Smooth muscle cell (in vitro differentiated cells): ENCODE measurements around the gene RAB10. TPM values are rescaled to one million over a fixed set of nuclear protein-coding genes. Genes with fewer than 3 reads are reported as not detected.

Source experiments
- DNase-seq: peaks from one replicate; lab custom pipeline; 2025; ENCODE audit not compliant: unreplicated experiment; lab: John Stamatoyannopoulos, UW
- H2AFZ ChIP-seq: fragments of 200-600 bp; sonication (generic); 2 replicates; pipeline ENCODE4 v1.6.0; 2016; ENCODE audit warnings: antibody characterized with exemption, low read depth, mild to moderate bottlenecking
- H3F3A ChIP-seq: fragments of 200-600 bp; sonication (generic); 2 replicates; pipeline ENCODE4 v1.6.0; 2017; ENCODE audit warnings: antibody characterized with exemption, low read depth
- H3K27ac ChIP-seq: fragments of 200-600 bp; sonication (generic); 2 replicates; pipeline ENCODE4 v1.5.1; 2016; ENCODE audit warnings: low read depth, mild to moderate bottlenecking
- H3K27me3 ChIP-seq: fragments of 200-600 bp; sonication (generic); 2 replicates; pipeline ENCODE4 v1.6.1; 2016; ENCODE audit warnings: low read depth, mild to moderate bottlenecking
- H3K36me3 ChIP-seq: fragments of 200-600 bp; sonication (generic); 2 replicates; pipeline ENCODE4 v1.5.1; 2016; ENCODE audit warnings: low read depth
- H3K4me1 ChIP-seq: fragments of 200-600 bp; sonication (generic); 2 replicates; pipeline ENCODE4 v1.5.1; 2016; ENCODE audit warnings: low read depth
- H3K4me2 ChIP-seq: fragments of 200-600 bp; sonication (generic); 2 replicates; pipeline ENCODE4 v1.6.0; 2016; ENCODE audit warnings: mild to moderate bottlenecking
- H3K4me3 ChIP-seq: fragments of 200-600 bp; sonication (generic); 2 replicates; pipeline ENCODE4 v1.5.1; 2016; ENCODE audit warnings: mild to moderate bottlenecking
- H3K79me2 ChIP-seq: fragments of 200-600 bp; sonication (generic); 2 replicates; pipeline ENCODE4 v1.6.0; 2016; ENCODE audit warnings: low read depth, mild to moderate bottlenecking
- H3K9ac ChIP-seq: fragments of 200-600 bp; sonication (generic); 2 replicates; pipeline ENCODE4 v1.6.0; 2016; ENCODE audit warnings: low read depth
- H3K9me3 ChIP-seq: fragments of 200-600 bp; sonication (generic); replicated peaks from 2 replicates; pipeline ENCODE4 v1.5.1; 2016; ENCODE audit warnings: low read depth
- H4K20me1 ChIP-seq: fragments of 200-600 bp; sonication (generic); 2 replicates; pipeline ENCODE4 v1.6.0; 2016; ENCODE audit warnings: low read depth
- CTCF ChIP-seq: fragments of 200-600 bp; sonication (generic); IDR thresholded peaks from 2 replicates; pipeline ENCODE4 v1.5.1; 2017; ENCODE audit warnings: borderline replicate concordance, mild to moderate bottlenecking, antibody characterized with exemption; ENCODE audit not compliant: insufficient read depth, poor library complexity, severe bottlenecking
- WGBS: methylation state at CpG from one replicate; pipeline ENCODE4 v1.1.7; 2016; ENCODE audit warnings: low lambda C conversion rate; 5-methylcytosine and 5-hydroxymethylcytosine counted together
- polyA plus RNA-seq: library from polyadenylated mRNA; unstranded; fragments of >200 nt; fragmentation: Nextera tagmentation; extraction: Ambion mirVana; gene quantifications from 2 replicates; pipeline ENCODE4 v1.2.1, GENCODE V29; 2016
- total RNA-seq: library from RNA; depleted of rRNA; stranded (reverse); fragments of >200 nt; gene quantifications from 2 replicates; pipeline ENCODE4 v1.2.3, GENCODE V29; 2014

Gene RAB10
- total and polyA plus RNA-seq, 2 experiments from 2014 or later, result 101 to 149 TPM

- Histone ChIP-seq H3K27ac (no peak overlapping the region), H3K4me3 (no peak overlapping the region), H3K27me3 (no peaks in the 10 kb centered on the region), H3K4me2 (no peak overlapping the region), H3K4me1 (no peaks in the 10 kb centered on the region), H4K20me1 (peaks cover 79% of the 10 kb centered on the region), H3K79me2 (peaks cover 58% of the 10 kb centered on the region), H3F3A (no peaks in the 10 kb centered on the region), H3K9me3 (no peaks in the 10 kb centered on the region), H3K36me3 (no peaks in the 10 kb centered on the region), H2AFZ (no peak overlapping the region), H3K9ac (no peak overlapping the region)
- 84% methylated on average over 4 of the region's 4 CpGs for WGBS
- no peak for TF ChIP-seq CTCF
- DNase-seq, result no peak
Measured at GRCh38 chr2:26118682-26119081, 84.8 kb downstream of the RAB10 start.

GRCh38 chr2:26119521-26119920 lies 85.6 kb downstream of the RAB10 start:
- Histone ChIP-seq H4K20me1 (peaks cover 79% of the 10 kb centered on the region), H3K4me3 (no peak overlapping the region), H3K27me3 (no peaks in the 10 kb centered on the region), H3K4me2 (no peak overlapping the region), H3K9me3 (no peaks in the 10 kb centered on the region), H3K9ac (no peak overlapping the region), H3K79me2 (peaks cover 51% of the 10 kb centered on the region), H3K27ac (no peak overlapping the region), H2AFZ (no peak overlapping the region), H3K4me1 (no peaks in the 10 kb centered on the region), H3F3A (no peaks in the 10 kb centered on the region), H3K36me3 (no peaks in the 10 kb centered on the region)
- 97% methylated on average over 1 of the region's 1 CpG for WGBS
- DNase-seq, result no peak
- no peak for TF ChIP-seq CTCF

- no peaks in the 10 kb centered on the region for H3K9me3 ChIP-seq
- H3K4me3 ChIP-seq, result no peak overlapping the region
- no peak overlapping the region for H2AFZ ChIP-seq
- peaks cover 67% of the 10 kb centered on the region for H3K79me2 ChIP-seq
- no peaks in the 10 kb centered on the region for H3K27me3 ChIP-seq
- WGBS, result 97% methylated on average over 3 of the region's 3 CpGs
- no peak overlapping the region for H3K27ac ChIP-seq
- no peaks in the 10 kb centered on the region for H3F3A ChIP-seq
- H3K9ac ChIP-seq, result no peak overlapping the region
- no peak overlapping the region for H3K4me2 ChIP-seq
- DNase-seq, result no peak
- H3K36me3 ChIP-seq, result no peaks in the 10 kb centered on the region
- peaks cover 91% of the 10 kb centered on the region for H4K20me1 ChIP-seq
- TF ChIP-seq CTCF, result no peak
- H3K4me1 ChIP-seq, result no peaks in the 10 kb centered on the region
Measured at GRCh38 chr2:26122630-26123029, 88.7 kb downstream of the RAB10 start.

- TF ChIP-seq CTCF, result no peak
- Histone ChIP-seq H3K27ac (no peak overlapping the region), H3K27me3 (no peaks in the 10 kb centered on the region), H3F3A (no peaks in the 10 kb centered on the region), H4K20me1 (peaks cover 87% of the 10 kb centered on the region), H3K9ac (no peak overlapping the region), H3K4me2 (no peak overlapping the region), H3K9me3 (no peaks in the 10 kb centered on the region), H3K36me3 (no peaks in the 10 kb centered on the region), H3K4me1 (no peaks in the 10 kb centered on the region), H3K79me2 (peaks cover 59% of the 10 kb centered on the region), H3K4me3 (no peak overlapping the region), H2AFZ (no peak overlapping the region)
- DNase-seq, result no peak
- 91% methylated on average over 5 of the region's 5 CpGs for WGBS
Measured at GRCh38 chr2:26123426-26123825, 89.5 kb downstream of the RAB10 start.
